MCF 10A (cell line): ENCODE results near the gene CR1. TPM values are rescaled to one million over a fixed set of nuclear protein-coding genes. Genes with fewer than 3 reads are reported as not detected.
"Not testable (repeated sequence)": the region's sequence is repeated elsewhere in the genome, so short reads cannot be mapped to it uniquely, and the experiment has no call there.

Source experiments
- BruUV-seq: library from RNA; stranded (reverse); fragments of 400-500 nt; replicated peaks from 2 replicates; lab custom pipeline; 2021; lab: Mats Ljungman, UMichigan
- CTCF ChIA-PET: fragments of 300-600 bp; sonication (Branson Sonifier 250); formaldehyde crosslinking; extraction: SDS; loops from one replicate; lab custom pipeline; 2021; ENCODE audit warnings: antibody characterized with exemption, inconsistent platforms; lab: Yijun Ruan, JAX
- POLR2A ChIA-PET: fragments of 300-600, 350-650 bp; sonication (Branson Sonifier 250); formaldehyde crosslinking; extraction: SDS; loops from one replicate; lab custom pipeline; 2020; ENCODE audit warnings: antibody characterized with exemption, inconsistent platforms; lab: Yijun Ruan, JAX
- DNase-seq: peaks from one replicate; pipeline ENCODE4 v3.0.0-alpha.2; 2018; ENCODE audit not compliant: unreplicated experiment
- H3K27ac Mint-ChIP-seq: one replicate; pipeline ENCODE4 v1.8.0; 2022; ENCODE audit warnings: mild to moderate bottlenecking, low read depth, mixed read lengths; ENCODE audit not compliant: unreplicated experiment
- H3K27me3 Mint-ChIP-seq: one replicate; pipeline ENCODE4 v1.8.0; 2022; ENCODE audit warnings: mixed read lengths; ENCODE audit not compliant: insufficient read depth, unreplicated experiment
- H3K36me3 Mint-ChIP-seq: one replicate; pipeline ENCODE4 v1.8.0; 2022; ENCODE audit warnings: mild to moderate bottlenecking, moderate library complexity, mixed read lengths; ENCODE audit not compliant: insufficient read depth, unreplicated experiment
- H3K4me1 Mint-ChIP-seq: one replicate; pipeline ENCODE4 v1.8.0; 2022; ENCODE audit warnings: mixed read lengths; ENCODE audit not compliant: insufficient read depth, unreplicated experiment
- H3K4me3 Mint-ChIP-seq: one replicate; pipeline ENCODE4 v1.8.0; 2022; ENCODE audit warnings: mild to moderate bottlenecking, moderate library complexity, mixed read lengths; ENCODE audit not compliant: unreplicated experiment
- H3K9me3 Mint-ChIP-seq: one replicate; pipeline ENCODE4 v1.8.0; 2022; ENCODE audit warnings: mixed read lengths; ENCODE audit not compliant: unreplicated experiment
- intact Hi-C: fragments of 100-400 bp; cut with micrococcal nuclease; formaldehyde crosslinking; loops from 2 replicates; pipeline ENCODE4 v1.14.1; 2022
- total RNA-seq: library from RNA; stranded (reverse); gene quantifications from 2 replicates; pipeline ENCODE4 v1.2.3, GENCODE V29; 2022
- TF ChIP-seq, protein P1 (sequence below): fragments of 200-600 bp; IDR thresholded peaks from one replicate; pipeline ENCODE4 v1.8.0; 2022; ENCODE audit warnings: antibody characterized with exemption, mild to moderate bottlenecking; ENCODE audit not compliant: unreplicated experiment

Gene CR1
- total RNA-seq, 1 experiment from 2014 or later = not detected

GRCh38 chr1:207578796-207579435 is 83.0 kb downstream of the CR1 start:
- POLR2A ChIA-PET = interaction anchor here (0.6 to 2.6 kb wide), 8 partner anchors 31 to 1435 kb away, joined by 3 to 10 read pairs (median 4); no protein-coding TSS in a partner anchor
- intact Hi-C loops = loop anchor here (1.0 kb wide), 3 partner anchors 41 to 120 kb away; no protein-coding TSS in a partner anchor

GRCh38 chr1:207579436-207579799 is 83.5 kb downstream of the CR1 start:
- no TSS peak for BruUV-seq

More at GRCh38 chr1:207578796-207579435, 83.0 kb downstream of the CR1 start:
- H3K4me1 Mint-ChIP-seq = no peaks in the 10 kb centered on the region
- no peaks in the 10 kb centered on the region for H3K36me3 Mint-ChIP-seq
- H3K27ac Mint-ChIP-seq = no peak overlapping the region
- TF ChIP-seq, protein P1, sequence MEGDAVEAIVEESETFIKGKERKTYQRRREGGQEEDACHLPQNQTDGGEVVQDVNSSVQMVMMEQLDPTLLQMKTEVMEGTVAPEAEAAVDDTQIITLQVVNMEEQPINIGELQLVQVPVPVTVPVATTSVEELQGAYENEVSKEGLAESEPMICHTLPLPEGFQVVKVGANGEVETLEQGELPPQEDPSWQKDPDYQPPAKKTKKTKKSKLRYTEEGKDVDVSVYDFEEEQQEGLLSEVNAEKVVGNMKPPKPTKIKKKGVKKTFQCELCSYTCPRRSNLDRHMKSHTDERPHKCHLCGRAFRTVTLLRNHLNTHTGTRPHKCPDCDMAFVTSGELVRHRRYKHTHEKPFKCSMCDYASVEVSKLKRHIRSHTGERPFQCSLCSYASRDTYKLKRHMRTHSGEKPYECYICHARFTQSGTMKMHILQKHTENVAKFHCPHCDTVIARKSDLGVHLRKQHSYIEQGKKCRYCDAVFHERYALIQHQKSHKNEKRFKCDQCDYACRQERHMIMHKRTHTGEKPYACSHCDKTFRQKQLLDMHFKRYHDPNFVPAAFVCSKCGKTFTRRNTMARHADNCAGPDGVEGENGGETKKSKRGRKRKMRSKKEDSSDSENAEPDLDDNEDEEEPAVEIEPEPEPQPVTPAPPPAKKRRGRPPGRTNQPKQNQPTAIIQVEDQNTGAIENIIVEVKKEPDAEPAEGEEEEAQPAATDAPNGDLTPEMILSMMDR = no peak
- BruUV-seq = no TSS peak
- H3K4me3 Mint-ChIP-seq = no peak overlapping the region
- no peak for DNase-seq
- H3K9me3 Mint-ChIP-seq = no peaks in the 10 kb centered on the region
- CTCF ChIA-PET = interaction anchor here (0.5 to 10.0 kb wide), 48 partner anchors 10 to 1107 kb away, joined by 3 to 95 read pairs (median 5); no protein-coding TSS in a partner anchor
- peaks cover 25% of the 10 kb centered on the region for H3K27me3 Mint-ChIP-seq

GRCh38 chr1:207581496-207582153 is 85.7 kb downstream of the CR1 start:
- Mint-ChIP-seq H3K9me3 (no peaks in the 10 kb centered on the region), H3K4me1 (no peaks in the 10 kb centered on the region), H3K27ac (no peak overlapping the region), H3K4me3 (no peak overlapping the region), H3K36me3 (no peaks in the 10 kb centered on the region), H3K27me3 (peaks cover 39% of the 10 kb centered on the region)
- no peak for DNase-seq
- POLR2A ChIA-PET = no interaction called here
- CTCF ChIA-PET = interaction anchor here (1.8 to 10.0 kb wide), 6 partner anchors 16 to 118 kb away, joined by 8 to 95 read pairs (median 46); no protein-coding TSS in a partner anchor
- intact Hi-C loops = no loop called here
- TF ChIP-seq, protein P1 = no peak
- BruUV-seq = no TSS peak

More at GRCh38 chr1:207579436-207579799, 83.5 kb downstream of the CR1 start:
- H3K36me3 Mint-ChIP-seq = no peaks in the 10 kb centered on the region
- peak; percentile 83 for DNase-seq
- TF ChIP-seq, protein P1 = peak; percentile 74
- no peaks in the 10 kb centered on the region for H3K4me1 Mint-ChIP-seq
- H3K27ac Mint-ChIP-seq = no peak overlapping the region
- no peaks in the 10 kb centered on the region for H3K9me3 Mint-ChIP-seq
- intact Hi-C loops = loop anchor here (1.0 kb wide), 3 partner anchors 41 to 120 kb away; no protein-coding TSS in a partner anchor
- peaks cover 25% of the 10 kb centered on the region for H3K27me3 Mint-ChIP-seq
- ChIA-PET POLR2A (interaction anchor here (0.6 to 2.6 kb wide), 8 partner anchors 31 to 1436 kb away, joined by 3 to 10 read pairs (median 4); no protein-coding TSS in a partner anchor), CTCF (interaction anchor here (0.6 to 10.0 kb wide), 47 partner anchors 10 to 1108 kb away, joined by 3 to 95 read pairs (median 5); no protein-coding TSS in a partner anchor)
- no peak overlapping the region for H3K4me3 Mint-ChIP-seq

DNA sequence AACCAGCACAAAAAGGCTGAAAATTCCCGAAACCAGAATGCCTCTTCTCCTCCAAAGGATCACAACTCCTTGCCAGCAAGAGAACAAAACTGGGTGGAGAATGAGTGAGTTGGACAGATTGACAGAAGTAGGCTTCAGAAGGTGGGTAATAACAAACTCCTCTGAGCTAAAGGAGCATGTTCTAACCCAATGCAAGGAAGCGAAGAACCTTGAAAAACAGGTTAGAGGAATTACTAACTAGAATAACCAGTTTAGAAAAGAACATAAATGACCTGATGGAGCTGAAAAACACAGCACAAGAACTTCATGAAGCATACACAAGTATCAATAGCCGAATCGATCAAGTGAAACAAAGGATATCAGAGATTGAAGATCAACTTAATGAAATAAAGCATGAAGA is 93.5 kb downstream of the CR1 start:
- H3K27ac Mint-ChIP-seq, intact Hi-C loops, H3K9me3 Mint-ChIP-seq, H3K4me1 Mint-ChIP-seq, BruUV-seq, H3K4me3 Mint-ChIP-seq, DNase-seq, H3K36me3 Mint-ChIP-seq, POLR2A ChIA-PET: not testable (repeated sequence)
- peaks cover 90% of the 10 kb centered on the region for H3K27me3 Mint-ChIP-seq
- CTCF ChIA-PET = interaction anchor here (2.2 kb wide), 1 partner anchor 10 kb away, joined by 8 read pairs; no protein-coding TSS in a partner anchor

- intact Hi-C loops, H3K4me1 Mint-ChIP-seq, H3K27ac Mint-ChIP-seq, H3K4me3 Mint-ChIP-seq, H3K9me3 Mint-ChIP-seq, DNase-seq, H3K36me3 Mint-ChIP-seq, POLR2A ChIA-PET, BruUV-seq: not testable (repeated sequence)
- peaks cover 94% of the 10 kb centered on the region for H3K27me3 Mint-ChIP-seq
- CTCF ChIA-PET = interaction anchor here (1.1 to 1.5 kb wide), 3 partner anchors 11 to 63 kb away, joined by 3 to 7 read pairs (median 3); no protein-coding TSS in a partner anchor
Observed at GRCh38 chr1:207591205-207591604, 95.2 kb downstream of the CR1 start.

- H3K9me3 Mint-ChIP-seq, H3K36me3 Mint-ChIP-seq, POLR2A ChIA-PET, DNase-seq, BruUV-seq, H3K4me3 Mint-ChIP-seq, intact Hi-C loops, H3K27ac Mint-ChIP-seq, H3K4me1 Mint-ChIP-seq: not testable (repeated sequence)
- CTCF ChIA-PET = interaction anchor here (1.1 to 2.1 kb wide), 2 partner anchors 14 to 26 kb away, joined by 4 to 11 read pairs; no protein-coding TSS in a partner anchor
- H3K27me3 Mint-ChIP-seq = peaks cover 94% of the 10 kb centered on the region
Observed at GRCh38 chr1:207594095-207594494, 98.1 kb downstream of the CR1 start.
